HG03378 (cell line): ENCODE results near the gene NPR1.
"Not testable (repeated sequence)": the region's sequence is repeated elsewhere in the genome, so short reads cannot be mapped to it uniquely, and the experiment has no call there.

Experiments used
- ATAC-seq: cut with Tn5 transposase; IDR thresholded peaks from one replicate; pipeline ENCODE4 v1.9.1; 2021; ENCODE audit warnings: mild to moderate bottlenecking, moderate library complexity; ENCODE audit not compliant: unreplicated experiment

Gene NPR1

DNA sequence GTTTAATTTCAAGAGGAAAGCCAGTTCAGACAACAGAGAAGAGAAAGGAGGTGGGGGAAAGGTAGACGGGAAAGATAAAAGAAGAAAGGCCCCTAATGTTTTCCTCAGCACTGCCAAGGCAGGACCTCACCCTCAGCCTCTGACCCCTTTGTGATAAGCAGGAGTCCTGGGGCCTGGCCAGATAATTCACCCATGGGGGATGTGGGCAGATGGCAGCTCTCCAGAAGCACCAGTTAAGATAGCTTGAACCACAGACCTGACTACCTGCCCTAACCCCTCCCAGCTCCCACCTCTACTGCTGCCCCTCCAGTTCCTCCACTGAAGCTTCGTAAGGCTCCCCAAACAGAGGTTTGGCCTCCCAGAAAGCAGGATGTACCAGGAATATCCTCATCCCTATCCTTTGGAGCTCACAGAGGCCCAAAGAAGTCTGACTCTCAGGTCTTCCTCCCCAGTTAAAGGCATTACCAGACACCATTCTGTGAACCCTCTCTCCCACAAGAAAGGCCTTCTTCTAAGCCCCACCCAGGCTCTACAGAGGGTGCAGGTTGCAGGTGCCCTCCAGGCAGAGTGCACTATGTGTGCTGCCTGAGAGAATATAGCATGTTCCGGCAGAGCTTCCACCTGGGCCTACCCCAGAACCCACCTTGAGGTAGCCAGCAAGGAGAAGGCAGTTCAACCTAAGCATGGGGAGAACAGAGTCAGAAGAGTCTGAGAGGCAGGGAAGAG is 29.2 kb upstream of the NPR1 start:
- ATAC-seq: no peak

DNA sequence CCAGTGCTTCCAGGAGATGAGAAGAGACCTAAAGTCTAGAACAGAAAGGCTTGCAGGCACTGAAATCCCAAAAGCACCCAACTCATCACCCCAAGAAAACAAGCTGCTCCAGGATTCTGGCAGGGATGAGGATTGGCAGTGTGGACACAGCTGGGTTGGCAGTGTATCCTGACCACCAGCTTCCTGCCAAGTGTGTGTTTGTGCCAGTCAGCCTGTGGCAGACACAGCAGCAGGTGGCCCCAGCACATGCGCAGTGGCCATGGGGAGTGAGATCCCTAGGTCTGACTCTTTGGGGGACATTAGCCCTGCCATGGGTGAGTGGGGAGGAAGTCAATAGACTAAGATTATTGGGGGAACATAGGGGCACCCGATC is 28.6 kb upstream of the NPR1 start:
- ATAC-seq: no peak

GRCh38 chr1:153651771-153652170 is 26.7 kb upstream of the NPR1 start:
- no peak for ATAC-seq

- no peak for ATAC-seq
These were observed 25.5 kb upstream of the NPR1 start for GRCh38 chr1:153652805-153653500.

- no peak for ATAC-seq
These were observed 23.2 kb upstream of the NPR1 start for GRCh38 chr1:153655333-153655732.

- ATAC-seq: peak; percentile 74
These were observed 19.9 kb upstream of the NPR1 start, which contains the start of gene SNAPIN for GRCh38 chr1:153658400-153659174. Gene SNAPIN, plus strand, starts transcription at chr1:153658703. Its CDS starts 41 bp downstream, at chr1:153658744.

DNA sequence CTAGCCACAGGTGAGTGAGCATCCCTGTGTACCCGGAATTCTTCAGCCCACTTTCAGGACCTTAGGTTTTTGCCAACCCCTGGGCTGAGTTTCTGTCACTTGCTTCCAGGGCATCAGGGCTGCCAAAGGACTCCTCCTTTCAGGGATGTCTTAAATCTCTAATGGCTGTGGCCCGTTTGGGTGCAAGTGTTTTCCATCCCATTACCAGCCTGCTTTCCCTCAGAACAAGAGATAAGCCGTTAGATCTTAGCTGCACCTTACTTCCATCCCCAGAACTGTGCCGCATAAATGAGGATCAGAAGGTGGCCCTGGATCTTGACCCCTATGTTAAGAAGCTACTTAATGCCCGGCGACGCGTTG is 19.3 kb upstream of the NPR1 start:
- no peak for ATAC-seq

- ATAC-seq: no peak
These were observed 18.8 kb upstream of the NPR1 start for GRCh38 chr1:153659656-153660055.

DNA sequence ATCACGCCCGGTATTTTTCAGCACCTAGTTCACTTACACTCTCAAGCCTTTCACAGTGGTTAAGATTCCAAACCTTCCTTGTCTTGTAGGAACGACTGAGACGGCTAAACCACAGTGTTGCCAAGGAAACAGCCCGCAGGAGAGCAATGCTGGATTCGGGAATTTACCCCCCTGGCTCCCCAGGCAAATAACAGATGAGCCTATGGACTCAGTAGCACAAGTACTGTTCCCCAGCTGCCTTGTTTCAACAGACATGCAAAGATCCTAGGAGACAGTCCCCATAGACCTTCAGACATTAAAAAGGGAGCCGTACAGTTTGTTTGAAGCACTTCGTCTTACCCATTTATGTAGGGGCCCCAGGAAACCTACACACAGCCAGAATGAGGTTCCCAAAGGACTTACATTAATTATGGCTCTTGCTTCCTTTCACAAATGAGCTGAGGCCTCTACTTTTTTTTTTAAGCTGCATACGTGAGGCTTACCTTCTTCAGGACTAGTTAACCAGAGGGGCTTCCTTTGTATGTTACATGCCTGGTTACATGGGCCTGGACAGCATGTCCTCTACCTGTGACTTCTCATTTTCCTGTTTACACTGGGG is 17.3 kb upstream of the NPR1 start:
- no peak for ATAC-seq

DNA sequence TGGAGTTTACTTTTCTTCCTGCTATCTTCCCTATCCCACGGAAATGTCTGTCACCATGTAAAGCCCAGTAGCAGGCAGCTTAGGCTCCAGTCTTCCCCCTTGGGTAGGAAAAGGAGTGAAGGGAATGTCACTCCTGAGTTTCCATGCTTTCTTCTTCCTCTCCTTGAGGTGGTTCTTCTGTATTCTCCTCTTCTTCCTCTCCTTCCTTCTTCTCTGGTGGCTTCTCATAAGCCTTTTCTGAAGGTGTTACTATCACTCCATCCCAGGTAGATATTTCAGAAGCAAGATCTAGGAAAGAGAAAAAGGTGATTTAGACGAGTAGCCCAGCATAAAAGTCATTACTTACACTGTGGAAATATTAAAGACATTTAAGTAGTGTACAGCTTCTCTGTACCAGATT is 16.2 kb upstream of the NPR1 start:
- ATAC-seq: no peak

GRCh38 chr1:153663211-153663610 is 15.3 kb upstream of the NPR1 start:
- ATAC-seq: no peak

GRCh38 chr1:153667439-153667838 is 11.0 kb upstream of the NPR1 start:
- no peak for ATAC-seq

DNA sequence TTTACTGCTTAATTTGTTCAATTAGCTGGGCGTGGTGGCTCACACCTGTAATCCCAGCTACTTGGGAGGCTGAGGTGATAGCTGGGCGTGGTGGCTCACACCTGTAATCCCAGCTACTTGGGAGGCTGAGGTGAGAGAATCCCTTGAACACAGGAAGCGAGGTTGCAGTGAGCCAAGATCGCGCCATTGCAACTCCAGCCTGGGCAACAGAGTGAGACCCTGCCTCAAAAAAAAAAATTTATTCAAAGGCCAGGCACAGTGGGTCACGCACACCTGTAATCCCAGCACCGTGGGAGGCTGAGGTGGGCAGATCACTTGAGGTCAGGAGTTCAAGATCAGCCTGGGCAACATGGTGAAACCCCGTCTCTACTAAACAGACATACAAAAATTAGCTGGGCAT is 9.8 kb upstream of the NPR1 start:
- ATAC-seq: not testable (repeated sequence)

DNA sequence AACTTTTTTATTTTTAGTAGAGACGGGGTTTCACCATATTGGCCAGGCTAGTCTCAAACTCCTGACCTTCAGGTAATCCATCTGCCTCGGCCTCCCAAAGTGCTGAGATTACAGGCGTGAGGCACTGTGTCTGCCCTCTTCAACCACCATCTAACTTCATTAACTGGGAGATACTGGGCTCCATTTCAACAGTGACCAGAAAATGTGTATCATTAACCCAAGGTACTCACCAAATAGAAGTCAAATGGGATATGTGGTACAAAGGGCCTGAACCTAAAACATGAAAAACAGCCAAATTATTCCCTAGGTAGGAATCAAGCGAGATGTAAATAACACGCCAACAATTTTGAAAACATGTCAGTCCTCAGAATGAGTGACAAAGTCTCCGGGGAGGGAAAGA is 8.9 kb upstream of the NPR1 start:
- ATAC-seq: no peak

DNA sequence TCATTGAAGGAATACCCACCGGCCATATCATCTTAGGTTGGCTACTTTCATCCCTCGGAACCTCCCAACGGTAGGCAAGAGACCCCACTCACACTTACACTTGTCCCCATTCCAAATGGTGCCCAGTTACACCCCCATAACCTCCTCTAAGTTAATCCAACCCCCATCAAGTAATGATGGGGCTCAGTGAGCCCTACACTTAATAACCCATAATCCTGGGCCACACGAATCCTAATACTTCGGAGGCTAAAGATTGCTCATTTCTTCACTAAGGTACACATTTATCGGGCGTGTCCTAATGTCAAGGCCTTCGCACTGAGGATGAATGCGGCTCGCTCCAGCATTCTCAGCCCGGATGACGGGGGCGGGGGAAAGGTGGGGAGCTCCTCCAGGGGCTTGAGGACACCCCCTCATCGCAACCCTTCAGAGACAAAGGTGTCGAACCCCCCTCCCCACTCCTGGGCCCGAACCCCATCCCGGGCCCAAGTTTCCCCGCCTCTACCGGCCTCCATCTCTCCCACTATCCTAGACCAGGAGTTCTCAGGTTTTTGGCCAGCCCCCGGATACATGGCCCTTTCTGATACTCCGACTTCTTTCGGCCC is 8.1 kb upstream of the NPR1 start:
- no peak for ATAC-seq

DNA sequence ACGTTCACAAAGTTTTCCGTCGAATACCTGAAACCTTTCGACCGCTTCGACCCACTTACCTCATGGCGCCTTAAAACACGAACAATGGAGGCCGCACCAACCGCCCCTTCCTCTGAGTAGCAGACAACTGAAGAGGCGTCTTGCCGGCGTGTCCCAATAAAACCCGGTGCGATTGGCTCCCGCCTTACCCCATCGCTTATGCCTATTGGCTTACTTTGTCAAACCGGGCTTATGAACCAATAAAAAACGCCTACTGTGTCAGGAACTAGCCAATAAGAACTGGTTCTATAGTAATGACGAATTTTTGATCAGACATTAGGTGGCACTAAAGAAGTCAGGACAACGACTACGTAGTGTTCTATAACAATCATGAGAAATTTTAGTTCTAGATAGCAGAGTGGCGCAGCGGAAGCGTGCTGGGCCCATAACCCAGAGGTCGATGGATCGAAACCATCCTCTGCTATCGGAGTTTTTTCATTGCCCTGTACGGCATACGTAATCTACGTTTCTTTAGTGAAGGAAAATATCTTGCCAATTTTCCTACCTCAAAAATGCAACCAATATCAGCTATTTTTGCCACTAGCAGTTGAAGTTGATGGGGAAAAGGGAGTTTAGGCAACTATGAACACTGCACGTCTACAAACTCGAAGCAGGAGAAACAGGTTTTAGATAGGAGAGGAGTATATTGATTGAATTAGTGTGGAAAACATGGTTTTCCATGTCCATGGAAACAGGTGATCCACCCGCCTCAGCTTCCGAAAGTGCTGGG is 7.4 kb upstream of the NPR1 start, which contains the start of gene ILF2:
TSS of gene ILF2 (minus strand) at position 135 of the 769 bp plus-strand sequence. CDS start at position 64, 71 bp downstream.
- ATAC-seq: peak; percentile 94

GRCh38 chr1:153671628-153672353 is 6.7 kb upstream of the NPR1 start:
- peak; percentile 11 for ATAC-seq

- ATAC-seq: no peak
These were observed 5.0 kb upstream of the NPR1 start for GRCh38 chr1:153673511-153673910.

- no peak for ATAC-seq
These were observed 570 bp upstream of the NPR1 start for GRCh38 chr1:153677718-153678518.
